A673 (cell line): ENCODE data around the gene SLC35F6. TPM values are rescaled to one million over a fixed set of nuclear protein-coding genes. Genes with fewer than 3 reads are reported as not detected.

Experiments
- BruUV-seq: library from RNA; stranded (reverse); fragments of 400-500 nt; replicated peaks from 2 replicates; lab custom pipeline; 2021; lab: Mats Ljungman, UMichigan
- CTCF ChIA-PET: fragments of 300-600 bp; sonication (Branson Sonifier 250); formaldehyde crosslinking; loops from one replicate; lab custom pipeline; 2022; ENCODE audit warnings: antibody characterized with exemption; lab: Charles Lee
- POLR2A ChIA-PET: fragments of 300-600 bp; sonication (Branson Sonifier 250); formaldehyde crosslinking; loops from one replicate; lab custom pipeline; 2022; ENCODE audit warnings: antibody characterized with exemption; ENCODE audit not compliant: low non-redundant PET; lab: Charles Lee
- DNase-seq: peaks from one replicate; pipeline ENCODE4 v3.0.0-alpha.2; 2015; ENCODE audit warnings: low spot score
- H3K27ac ChIP-seq: fragments of 200-600 bp; sonication (generic); 2 replicates; pipeline ENCODE4 v1.5.1; 2016; ENCODE audit warnings: mixed run types, low read depth, mild to moderate bottlenecking, mixed read lengths, antibody characterized with exemption, low read length; ENCODE audit not compliant: poor library complexity, severe bottlenecking
- H3K27me3 ChIP-seq: fragments of 200-600 bp; sonication (generic); replicated peaks from 2 replicates; pipeline ENCODE4 v1.6.1; 2017; ENCODE audit warnings: mixed run types, low read depth, mild to moderate bottlenecking, mixed read lengths, antibody characterized with exemption, low read length; ENCODE audit not compliant: insufficient read depth, poor library complexity
- H3K36me3 ChIP-seq: fragments of 200-600 bp; sonication (generic); 2 replicates; pipeline ENCODE4 v1.6.1; 2016; ENCODE audit warnings: mixed run types, mild to moderate bottlenecking, mixed read lengths, antibody characterized with exemption, low read length; ENCODE audit not compliant: insufficient read depth, poor library complexity, severe bottlenecking
- H3K4me1 ChIP-seq: fragments of 200-600 bp; sonication (generic); 2 replicates; pipeline ENCODE4 v1.6.1; 2017; ENCODE audit warnings: mixed run types, mild to moderate bottlenecking, mixed read lengths, antibody characterized with exemption, low read length; ENCODE audit not compliant: insufficient read depth, poor library complexity, severe bottlenecking
- H3K4me3 ChIP-seq: fragments of 200-600 bp; sonication (generic); 2 replicates; pipeline ENCODE4 v1.5.1; 2016; ENCODE audit warnings: low read depth, mixed run types, mild to moderate bottlenecking, mixed read lengths, low read length; ENCODE audit not compliant: poor library complexity, severe bottlenecking
- H3K9me3 ChIP-seq: fragments of 200-600 bp; sonication (generic); 2 replicates; pipeline ENCODE4 v1.6.1; 2016; ENCODE audit warnings: mixed run types, low read depth, mild to moderate bottlenecking, mixed read lengths, antibody characterized with exemption, low read length; ENCODE audit not compliant: poor library complexity, severe bottlenecking
- EZH2 ChIP-seq: fragments of 200-600 bp; sonication (generic); IDR thresholded peaks from 2 replicates; pipeline ENCODE4 v1.6.1; 2017; ENCODE audit warnings: borderline replicate concordance, low read depth, mild to moderate bottlenecking, mixed read lengths, antibody characterized with exemption, low read length; ENCODE audit not compliant: poor library complexity, severe bottlenecking
- intact Hi-C: fragments of 100-400 bp; cut with micrococcal nuclease; formaldehyde crosslinking; loops from one replicate; pipeline ENCODE4 v1.10.0; 2022; ENCODE audit not compliant: unreplicated experiment
- total RNA-seq: library from RNA; stranded (reverse); gene quantifications from 2 replicates; pipeline ENCODE4 v1.2.3, GENCODE V29; 2021
- TF ChIP-seq, protein P1 (sequence below): fragments of 300-800, 200-600 bp; sonication (generic); conservative IDR thresholded peaks from 2 replicates; pipeline ENCODE4 v1.5.1; 2017; ENCODE audit warnings: low read depth, mild to moderate bottlenecking, antibody characterized with exemption, low read length, moderate library complexity, mixed read lengths

Gene SLC35F6
- total RNA-seq, 1 experiment from 2014 or later, result 33.2 TPM

DNA sequence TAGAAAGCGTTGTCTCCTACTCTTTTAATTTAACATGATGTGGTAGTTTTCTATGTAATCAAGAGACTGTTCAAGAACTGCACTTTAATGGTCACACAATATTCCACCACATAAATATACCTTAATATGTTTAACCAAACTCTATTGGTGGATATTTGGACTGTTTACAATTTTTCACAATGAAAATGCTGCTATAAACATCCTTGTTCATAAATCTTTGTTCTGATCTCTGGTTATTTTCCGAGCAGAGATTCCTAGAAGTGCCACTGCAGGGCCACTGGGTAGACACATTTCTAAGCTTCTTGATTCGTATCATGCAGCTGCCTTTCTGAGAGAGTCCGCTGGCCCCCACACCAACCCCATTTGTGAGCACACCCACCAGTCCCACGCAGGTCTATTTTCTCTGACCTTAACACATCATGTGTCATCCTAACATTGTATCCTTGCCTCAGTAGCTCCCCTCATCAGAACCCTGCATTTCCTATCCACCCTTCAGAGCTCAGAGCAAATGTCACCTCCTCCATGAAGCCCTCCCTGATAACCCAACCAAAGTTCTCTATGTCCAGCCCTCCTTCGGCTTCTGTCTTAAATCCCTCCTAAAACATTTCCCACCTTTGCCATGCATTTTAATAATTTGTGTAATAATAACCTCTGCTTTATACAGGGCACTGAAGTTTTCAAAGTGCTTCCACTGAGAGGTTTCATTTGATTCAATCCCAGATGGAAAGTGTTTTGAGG lies 45.0 kb upstream of the SLC35F6 start:
- DNase-seq, result no peak
- no peak overlapping the region for H3K27ac ChIP-seq
- H3K27me3 ChIP-seq, result no peaks in the 10 kb centered on the region
- no peak overlapping the region for H3K4me3 ChIP-seq
- ChIA-PET POLR2A (no interaction called here), CTCF (no interaction called here)
- H3K9me3 ChIP-seq, result no peaks in the 10 kb centered on the region
- BruUV-seq, result no TSS peak
- H3K36me3 ChIP-seq, result no peaks in the 10 kb centered on the region
- TF ChIP-seq, protein P1, sequence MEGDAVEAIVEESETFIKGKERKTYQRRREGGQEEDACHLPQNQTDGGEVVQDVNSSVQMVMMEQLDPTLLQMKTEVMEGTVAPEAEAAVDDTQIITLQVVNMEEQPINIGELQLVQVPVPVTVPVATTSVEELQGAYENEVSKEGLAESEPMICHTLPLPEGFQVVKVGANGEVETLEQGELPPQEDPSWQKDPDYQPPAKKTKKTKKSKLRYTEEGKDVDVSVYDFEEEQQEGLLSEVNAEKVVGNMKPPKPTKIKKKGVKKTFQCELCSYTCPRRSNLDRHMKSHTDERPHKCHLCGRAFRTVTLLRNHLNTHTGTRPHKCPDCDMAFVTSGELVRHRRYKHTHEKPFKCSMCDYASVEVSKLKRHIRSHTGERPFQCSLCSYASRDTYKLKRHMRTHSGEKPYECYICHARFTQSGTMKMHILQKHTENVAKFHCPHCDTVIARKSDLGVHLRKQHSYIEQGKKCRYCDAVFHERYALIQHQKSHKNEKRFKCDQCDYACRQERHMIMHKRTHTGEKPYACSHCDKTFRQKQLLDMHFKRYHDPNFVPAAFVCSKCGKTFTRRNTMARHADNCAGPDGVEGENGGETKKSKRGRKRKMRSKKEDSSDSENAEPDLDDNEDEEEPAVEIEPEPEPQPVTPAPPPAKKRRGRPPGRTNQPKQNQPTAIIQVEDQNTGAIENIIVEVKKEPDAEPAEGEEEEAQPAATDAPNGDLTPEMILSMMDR, result no peak
- TF ChIP-seq EZH2, result no peak
- intact Hi-C loops, result no loop called here
- H3K4me1 ChIP-seq, result no peaks in the 10 kb centered on the region

DNA sequence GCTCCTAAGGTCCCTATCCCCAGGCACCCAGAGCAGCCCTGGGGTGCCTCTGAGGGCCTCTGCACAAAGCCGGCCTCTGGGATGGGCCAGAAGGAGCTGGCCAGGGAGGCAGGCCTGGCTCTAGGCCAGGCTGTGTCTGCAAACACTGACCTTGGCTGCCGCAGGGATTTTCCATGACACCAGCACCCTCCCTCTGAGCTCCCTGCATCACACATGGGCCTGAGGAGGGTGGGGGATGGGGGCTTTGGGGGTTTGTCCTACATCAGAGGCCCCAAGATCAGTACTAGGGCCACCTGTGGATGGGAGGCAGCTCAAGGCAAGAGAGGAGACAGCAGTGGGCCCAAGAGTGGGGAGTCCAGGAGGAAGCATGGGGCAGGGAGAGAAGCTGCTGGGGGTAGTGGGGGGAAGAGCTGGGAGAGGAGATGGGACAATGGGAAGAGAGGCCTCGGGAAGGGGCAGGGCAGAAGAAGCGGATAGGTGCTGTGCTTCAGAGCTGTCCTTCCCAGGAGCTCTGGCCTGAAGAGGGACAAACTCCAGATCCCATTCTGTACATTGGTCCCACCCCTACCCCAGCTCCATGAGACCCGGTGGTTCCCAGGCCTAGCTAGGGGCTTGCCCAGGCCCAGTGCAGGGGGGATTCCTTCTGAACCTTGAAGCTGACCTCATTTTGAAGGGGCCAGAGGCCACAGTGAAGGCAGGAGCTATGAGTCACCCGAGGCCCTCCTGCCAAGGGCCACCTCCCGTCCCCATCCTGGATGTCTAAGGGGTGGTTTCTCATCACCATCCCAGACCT lies 43.6 kb upstream of the SLC35F6 start:
- POLR2A ChIA-PET, result no interaction called here

DNA sequence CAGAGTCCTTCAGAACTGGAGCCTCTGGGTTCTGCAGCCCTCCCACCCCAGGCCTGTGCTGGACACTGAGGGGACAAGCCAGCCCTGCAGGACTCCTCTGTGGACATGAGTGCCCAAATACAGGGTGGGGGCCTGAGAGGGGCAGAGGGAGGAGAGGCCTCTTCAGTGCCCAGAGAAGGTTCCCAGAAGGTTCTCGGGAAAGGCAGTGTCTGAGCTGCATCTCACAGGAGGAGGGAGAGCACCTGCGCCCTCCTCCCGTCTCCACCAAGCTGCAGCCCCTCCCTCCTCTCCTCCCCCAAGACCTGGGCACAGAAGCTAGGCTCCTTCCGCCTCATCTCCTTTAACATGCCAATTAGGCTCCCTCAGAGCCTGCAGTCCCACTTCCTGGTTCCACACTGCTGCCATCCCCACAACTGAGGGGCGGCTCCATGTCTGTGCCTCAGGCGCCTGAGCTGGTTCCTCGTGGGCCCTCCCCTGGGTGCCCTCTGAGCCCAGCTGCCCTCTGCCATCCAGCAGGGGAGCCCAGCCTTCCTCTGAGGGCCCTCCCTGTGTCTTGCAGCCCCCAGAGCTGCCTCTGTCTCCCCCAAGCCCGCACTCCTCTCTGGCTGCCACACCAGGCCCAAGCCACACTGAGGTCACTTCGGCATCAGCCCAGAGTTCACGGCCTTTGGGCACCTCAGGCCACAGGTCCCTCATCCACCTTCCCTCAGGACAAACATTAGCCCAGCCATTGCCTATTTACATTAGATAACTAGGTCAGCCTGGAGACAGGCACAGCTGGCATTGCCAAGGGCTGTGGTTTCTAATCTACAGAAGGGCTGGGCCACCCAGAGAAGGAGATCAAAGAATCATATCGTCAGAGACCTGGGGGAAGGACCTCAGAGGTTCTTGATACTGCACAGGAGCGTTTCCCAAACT lies 42.7 kb upstream of the SLC35F6 start:
- CTCF ChIA-PET, result no interaction called here

More for the DNA sequence above, 43.6 kb upstream of the SLC35F6 start:
- CTCF ChIA-PET, result no interaction called here
- TF ChIP-seq, protein P1, result no peak
- TF ChIP-seq EZH2, result no peak
- Histone ChIP-seq H3K4me1 (no peaks in the 10 kb centered on the region), H3K27ac (no peak overlapping the region), H3K9me3 (no peaks in the 10 kb centered on the region), H3K4me3 (no peak overlapping the region), H3K36me3 (no peaks in the 10 kb centered on the region), H3K27me3 (no peaks in the 10 kb centered on the region)
- no TSS peak for BruUV-seq
- no peak for DNase-seq
- intact Hi-C loops, result no loop called here

More for the DNA sequence above, 42.7 kb upstream of the SLC35F6 start:
- BruUV-seq, result no TSS peak
- no peaks in the 10 kb centered on the region for H3K27me3 ChIP-seq
- no peak for DNase-seq
- no peak overlapping the region for H3K27ac ChIP-seq
- POLR2A ChIA-PET, result no interaction called here
- TF ChIP-seq, protein P1, result no peak
- no peak for TF ChIP-seq EZH2
- intact Hi-C loops, result no loop called here
- no peak overlapping the region for H3K4me3 ChIP-seq
- no peaks in the 10 kb centered on the region for H3K9me3 ChIP-seq
- H3K4me1 ChIP-seq, result no peaks in the 10 kb centered on the region
- H3K36me3 ChIP-seq, result no peaks in the 10 kb centered on the region
